D721Med (cell line): Measurements from ENCODE around the gene COL24A1.
"Not testable (repeated sequence)": the region's sequence is repeated elsewhere in the genome, so short reads cannot be mapped to it uniquely, and the experiment has no call there.

ENCODE experiments used
- DNase-seq: peaks from one replicate; pipeline ENCODE4 v3.0.0; 2011; ENCODE audit warnings: low spot score; ENCODE audit not compliant: insufficient read length
- FAIRE-seq: peaks from 2 replicates; lab custom pipeline; 2011; peaks lifted over from hg19 to GRCh38; lab: Jason Lieb, UNC
- CTCF ChIP-seq: IDR thresholded peaks from 2 replicates; pipeline ENCODE4 v1.5.1; 2012; ENCODE audit warnings: mild to moderate bottlenecking, control low read depth; ENCODE audit not compliant: insufficient read depth; ENCODE audit errors: missing control alignments

The COL24A1 gene

GRCh38 chr1:86085741-86086409 lies 70.7 kb downstream of the COL24A1 start:
- TF ChIP-seq CTCF: no peak
- FAIRE-seq: no peak
- no peak for DNase-seq

DNA sequence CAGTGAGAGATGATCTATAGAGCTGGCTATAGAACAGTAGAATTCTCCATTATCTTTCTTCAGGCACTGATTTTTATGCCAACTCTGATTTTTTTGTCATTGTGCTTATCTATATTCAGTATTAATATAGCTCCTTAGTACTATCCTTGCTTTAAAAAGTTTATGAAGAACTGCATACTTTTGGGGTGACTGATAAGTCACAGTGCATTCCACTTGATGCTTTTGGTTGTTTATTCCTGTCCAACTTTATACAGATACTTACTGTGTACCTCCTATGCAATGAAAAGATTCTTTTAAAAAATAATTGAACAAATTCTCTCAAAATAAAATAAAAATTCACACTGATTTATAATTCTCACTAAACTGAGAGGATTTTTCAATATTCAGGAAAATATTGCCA lies 71.6 kb downstream of the COL24A1 start:
- no peak for DNase-seq
- no peak for TF ChIP-seq CTCF
- no peak for FAIRE-seq

GRCh38 chr1:86082183-86082582 lies 74.4 kb downstream of the COL24A1 start:
- TF ChIP-seq CTCF: peak; percentile 9
- DNase-seq (no peak), FAIRE-seq (no peak)

- FAIRE-seq, DNase-seq: not testable (repeated sequence)
Measured at GRCh38 chr1:86072474-86072873, 84.1 kb downstream of the COL24A1 start.

DNA sequence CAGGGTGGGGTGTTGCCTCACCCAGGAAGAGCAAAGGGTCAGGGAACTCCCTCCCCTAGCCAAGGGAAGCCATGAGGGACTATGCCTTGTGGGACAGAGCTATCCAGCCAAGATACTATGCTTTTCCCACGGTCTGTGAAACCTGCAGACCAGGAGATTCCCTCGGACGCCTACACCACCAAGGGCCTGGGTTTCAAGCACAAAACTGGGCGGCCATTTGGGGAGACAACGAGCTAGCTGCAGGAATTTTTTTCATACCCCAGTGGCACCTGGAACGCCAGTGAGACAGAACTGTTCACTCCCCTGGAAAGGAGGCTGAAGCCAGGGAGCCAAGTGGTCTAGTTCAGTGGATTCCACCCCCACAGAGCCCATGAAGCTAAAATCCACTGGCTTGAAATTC lies 84.7 kb downstream of the COL24A1 start:
- not testable (repeated sequence) for FAIRE-seq, DNase-seq

GRCh38 chr1:86069757-86070145 lies 86.8 kb downstream of the COL24A1 start:
- no peak for FAIRE-seq
- no peak for DNase-seq
- no peak for TF ChIP-seq CTCF

- DNase-seq (no peak), FAIRE-seq (no peak)
- no peak for TF ChIP-seq CTCF
Measured at GRCh38 chr1:86068841-86069756, 87.5 kb downstream of the COL24A1 start.

DNA sequence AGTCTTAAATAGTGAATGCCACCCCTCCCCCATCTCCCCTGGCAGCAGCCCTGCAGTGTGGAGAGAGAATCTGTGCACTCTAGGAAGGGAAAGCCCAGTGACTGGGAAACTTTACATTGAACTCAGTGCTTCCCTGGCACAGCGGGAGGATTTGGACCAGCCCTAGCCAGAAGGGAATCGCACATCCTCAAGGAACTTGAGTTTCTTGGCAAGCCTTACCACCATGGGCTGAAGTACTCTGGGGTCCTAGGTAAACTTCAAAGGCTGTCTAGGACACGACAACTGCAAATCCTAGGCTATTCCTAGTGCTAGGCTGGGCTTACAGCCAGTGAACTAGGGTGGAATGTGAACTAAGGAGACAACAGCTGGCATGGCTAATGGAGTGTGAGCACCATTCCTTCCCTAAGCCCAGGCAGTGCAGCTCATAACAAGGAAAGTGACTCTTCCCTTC lies 88.3 kb downstream of the COL24A1 start:
- DNase-seq: no peak
- TF ChIP-seq CTCF: no peak
- no peak for FAIRE-seq
